DMS 273 (cell line): ENCODE data around the gene ACE.
"Not testable (repeated sequence)": the region's sequence is repeated elsewhere in the genome, so short reads cannot be mapped to it uniquely, and the experiment has no call there.

ENCODE experiments used
- DNase-seq: peaks from one replicate; lab custom pipeline; 2025; ENCODE audit not compliant: unreplicated experiment; lab: John Stamatoyannopoulos, UW

ACE gene

GRCh38 chr17:63443053-63443452 is 33.8 kb upstream of the ACE start:
- DNase-seq = no peak

GRCh38 chr17:63444457-63444856 is 32.4 kb upstream of the ACE start:
- DNase-seq = no peak

- no peak for DNase-seq
Measured at GRCh38 chr17:63445065-63445464, 31.8 kb upstream of the ACE start.

DNA sequence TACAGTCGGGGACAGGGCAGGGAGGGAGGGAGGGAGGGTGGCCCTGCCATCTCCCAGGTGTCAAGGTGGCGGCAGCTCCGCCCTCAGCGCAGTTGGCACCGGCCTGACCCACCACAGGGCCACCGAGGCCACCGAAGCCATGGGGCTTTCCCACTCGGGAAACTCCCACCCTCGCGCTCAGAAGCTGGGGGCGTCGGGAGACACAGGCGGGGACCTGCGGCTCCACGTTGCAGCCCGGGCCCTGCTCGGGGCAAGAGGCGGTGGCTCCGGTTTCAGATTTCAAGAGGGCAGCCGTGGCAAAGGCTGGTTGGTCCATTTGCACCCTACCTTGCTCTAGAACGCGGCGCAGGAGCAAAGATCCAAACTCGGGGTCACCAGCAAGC is 31.3 kb upstream of the ACE start:
- DNase-seq = peak; percentile 70

GRCh38 chr17:63445954-63446752 is 30.7 kb upstream of the ACE start, which contains the start of gene CYB561:
Gene CYB561 (minus strand): TSS chr17:63446306. CDS start chr17:63437547, 8,759 bp downstream.
- peak; percentile 91 for DNase-seq

DNA sequence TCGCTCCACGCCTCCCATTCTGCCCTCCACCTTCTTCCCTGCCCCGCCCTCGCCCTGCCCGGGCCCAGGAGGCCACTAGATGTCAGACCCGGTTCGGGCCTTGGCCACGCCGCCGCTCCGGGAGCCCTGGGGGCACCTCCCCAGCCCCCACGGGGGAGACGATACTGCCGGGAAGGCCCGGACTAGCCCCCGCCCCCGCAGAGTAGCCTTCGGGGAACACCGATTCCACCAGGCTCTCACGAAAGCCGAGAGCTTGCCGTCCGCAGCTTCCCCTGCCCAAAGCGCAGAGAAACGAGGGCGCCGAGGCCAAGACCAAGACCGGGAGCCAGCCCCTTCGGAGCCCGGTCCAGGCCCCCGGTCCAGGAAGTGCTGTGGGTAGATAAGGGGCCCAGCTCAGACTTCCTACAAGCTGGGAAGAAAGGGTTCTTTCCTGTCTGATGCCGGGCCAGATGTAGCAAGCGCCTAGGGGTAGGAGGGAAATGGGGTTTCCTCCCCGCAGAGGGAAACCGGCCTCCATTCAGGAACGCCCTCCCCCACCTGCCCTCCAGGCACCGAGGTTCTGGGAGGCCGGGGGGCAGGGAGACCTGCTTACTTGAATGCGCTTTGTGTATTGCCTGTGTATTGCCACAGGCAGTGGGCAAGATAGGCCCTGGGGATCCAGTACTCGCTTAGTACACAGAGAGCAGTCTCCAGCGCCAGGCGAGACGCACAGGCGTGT is 29.9 kb upstream of the ACE start:
- DNase-seq = no peak

DNA sequence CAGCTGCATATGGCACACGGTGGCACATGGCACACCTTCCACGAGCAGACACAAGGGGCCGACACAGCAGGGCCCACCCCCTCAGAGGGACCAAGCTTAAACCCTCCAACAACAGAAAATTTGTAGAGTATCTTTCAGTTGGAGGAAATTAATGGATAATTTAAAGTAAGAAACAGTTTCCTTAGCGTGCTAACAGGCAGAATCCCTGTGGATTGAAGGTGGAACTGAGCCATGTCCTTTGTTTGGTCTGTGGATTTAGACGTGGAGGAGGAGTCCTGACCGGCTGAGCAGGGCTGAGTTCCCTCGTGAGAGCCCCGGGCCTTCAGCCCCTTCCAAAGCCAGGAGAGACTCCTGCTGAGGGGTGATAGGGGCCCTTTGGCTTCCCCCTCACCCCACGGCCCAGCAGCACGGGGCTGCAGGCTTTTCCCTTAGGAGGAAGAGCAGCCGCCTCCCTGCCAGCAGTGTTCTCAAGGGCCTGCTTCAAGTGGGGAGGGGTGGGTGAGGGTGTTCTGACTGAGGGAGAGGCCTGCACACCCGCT is 29.3 kb upstream of the ACE start:
- no peak for DNase-seq

DNA sequence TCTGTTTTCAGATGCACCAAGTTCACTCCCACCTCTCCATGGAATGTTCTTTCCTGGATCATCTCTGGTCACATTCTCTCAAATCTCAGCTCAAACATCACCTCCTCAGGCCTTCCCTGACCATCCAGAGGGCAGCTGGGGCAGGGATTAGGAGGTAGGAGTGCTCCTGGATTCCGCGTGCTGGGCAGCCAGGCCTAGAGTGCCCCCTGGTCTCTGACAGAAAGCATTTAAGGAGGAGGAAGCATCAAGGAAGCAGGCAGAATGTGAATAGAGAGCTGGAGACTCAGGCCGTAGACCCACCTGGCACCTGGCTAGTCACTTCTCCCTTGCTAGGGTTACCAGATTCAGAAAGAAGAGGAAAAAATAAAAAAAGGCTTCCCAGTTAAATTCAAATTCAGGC is 28.2 kb upstream of the ACE start:
- no peak for DNase-seq

DNA sequence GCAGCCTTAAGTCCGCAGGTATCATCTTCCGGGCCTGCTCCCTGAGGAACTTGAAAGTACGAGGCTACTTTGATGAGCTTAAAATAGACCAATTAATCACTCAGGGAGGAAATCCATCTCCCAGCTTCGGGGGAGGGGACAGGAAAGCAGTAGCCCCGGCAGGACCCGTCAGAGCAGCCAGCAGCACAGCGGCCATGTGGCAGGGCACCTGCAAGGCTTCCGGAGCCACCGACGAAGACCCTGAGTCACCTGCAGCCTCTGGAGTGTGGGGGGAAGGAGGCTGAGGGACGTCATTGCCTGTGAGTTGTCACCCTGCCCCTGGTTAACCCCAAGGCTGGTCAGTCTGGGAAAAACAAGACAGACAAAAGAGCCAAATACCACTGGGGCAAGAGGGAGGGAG is 26.3 kb upstream of the ACE start:
- DNase-seq = no peak

DNA sequence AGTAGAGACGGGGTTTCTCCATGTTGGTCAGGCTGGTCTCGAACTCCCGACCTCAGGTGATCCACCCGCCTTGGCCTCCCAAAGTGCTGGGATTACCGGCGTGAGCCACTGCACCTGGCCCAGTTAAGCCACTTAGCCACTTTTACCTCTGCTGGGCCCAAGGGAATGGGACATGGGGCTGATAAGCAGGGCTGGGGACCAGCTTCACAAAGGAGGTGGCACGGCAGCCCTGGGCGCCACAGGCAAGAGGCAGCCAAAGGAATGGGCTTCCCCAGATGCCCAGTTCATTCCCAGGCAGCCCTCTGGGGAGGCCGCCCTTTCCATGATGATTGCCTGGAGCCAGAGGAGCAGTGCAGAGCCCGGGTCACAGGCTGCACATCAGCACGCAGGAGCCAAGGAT is 25.7 kb upstream of the ACE start:
- DNase-seq = no peak

- DNase-seq = no peak
Measured at GRCh38 chr17:63452046-63452961, 24.6 kb upstream of the ACE start.

- no peak for DNase-seq
Measured at GRCh38 chr17:63452962-63453551, 23.8 kb upstream of the ACE start.

DNA sequence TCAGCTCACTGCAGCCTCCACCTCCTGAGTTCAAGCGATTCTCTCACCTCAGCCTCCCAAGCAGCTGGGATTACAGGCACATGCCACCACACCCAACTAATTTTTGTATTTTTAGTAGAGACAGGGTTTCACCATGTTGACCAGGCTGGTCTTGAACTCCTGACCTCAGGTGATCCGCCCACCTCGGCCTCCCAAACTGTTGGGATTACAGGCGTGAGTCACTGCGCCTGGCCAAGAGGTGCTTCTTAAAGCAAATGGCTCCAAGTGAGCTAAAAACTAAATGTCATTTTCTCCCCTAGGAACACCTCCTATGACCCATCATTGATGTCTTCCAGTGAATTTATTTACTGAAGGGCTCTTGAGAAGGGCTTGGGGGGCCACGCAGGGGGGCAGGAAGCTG is 22.5 kb upstream of the ACE start:
- DNase-seq = not testable (repeated sequence)

DNA sequence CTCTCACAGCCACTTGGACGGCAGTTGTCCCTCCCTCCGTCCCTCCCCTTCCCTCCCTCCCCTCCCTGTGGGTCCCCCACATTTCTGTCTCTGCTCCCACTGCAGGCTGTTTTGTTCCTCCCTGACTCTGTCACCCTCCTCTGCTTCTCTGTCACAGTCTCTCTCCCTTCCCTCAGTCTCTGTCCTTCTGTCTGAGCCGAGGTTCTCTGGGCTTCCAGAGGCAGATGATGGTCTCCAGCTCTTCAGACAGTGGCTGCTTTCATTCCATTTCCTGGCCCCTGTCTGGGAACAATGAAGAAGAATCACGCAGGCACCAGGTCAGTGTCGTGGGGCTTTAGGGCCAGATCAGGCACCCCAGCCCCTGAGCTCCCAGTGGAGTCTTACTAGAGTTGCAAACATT is 21.9 kb upstream of the ACE start:
- no peak for DNase-seq

- DNase-seq = no peak
Measured at GRCh38 chr17:63455417-63455816, 21.4 kb upstream of the ACE start.

- no peak for DNase-seq
Measured at GRCh38 chr17:63458478-63458877, 18.4 kb upstream of the ACE start.

DNA sequence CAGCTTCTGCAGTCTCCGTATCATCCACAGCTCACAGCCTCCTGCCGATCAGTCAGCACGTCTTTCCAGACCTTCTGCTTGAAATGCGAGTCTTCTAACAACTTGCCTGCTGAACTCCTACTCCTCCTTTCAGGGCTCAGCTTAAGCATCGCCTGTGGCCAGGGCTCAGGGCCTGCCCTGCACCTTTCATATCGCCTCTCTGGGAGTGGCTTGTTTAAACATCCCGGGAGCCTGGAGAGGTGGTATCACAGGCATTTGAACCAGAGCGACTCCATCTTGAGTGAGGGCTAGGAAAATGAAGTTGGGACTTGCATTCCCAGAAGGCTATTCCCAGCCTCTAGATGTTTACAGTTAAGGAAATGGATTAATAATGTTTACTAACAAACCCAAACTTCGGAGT is 16.8 kb upstream of the ACE start:
- DNase-seq = no peak

DNA sequence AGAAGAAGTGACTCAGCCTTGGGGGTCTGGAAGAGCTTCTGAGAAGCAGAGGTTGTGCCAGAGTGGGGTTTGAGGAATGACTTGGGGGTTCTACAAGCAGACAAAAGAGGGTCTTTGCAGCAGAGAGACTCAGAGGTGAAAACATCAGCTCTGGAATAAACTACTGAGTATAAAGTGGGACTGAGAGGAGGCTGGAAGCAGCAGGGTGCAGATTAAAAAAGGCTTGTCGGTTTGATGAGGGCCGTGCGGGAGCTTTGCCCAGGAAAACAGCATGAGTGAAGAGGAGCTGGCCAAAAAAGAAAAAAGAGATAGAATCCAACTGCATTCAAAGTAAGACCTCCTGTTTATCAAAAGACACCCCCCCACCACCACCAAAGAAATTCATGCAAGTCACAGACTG is 13.1 kb upstream of the ACE start:
- DNase-seq = no peak

DNA sequence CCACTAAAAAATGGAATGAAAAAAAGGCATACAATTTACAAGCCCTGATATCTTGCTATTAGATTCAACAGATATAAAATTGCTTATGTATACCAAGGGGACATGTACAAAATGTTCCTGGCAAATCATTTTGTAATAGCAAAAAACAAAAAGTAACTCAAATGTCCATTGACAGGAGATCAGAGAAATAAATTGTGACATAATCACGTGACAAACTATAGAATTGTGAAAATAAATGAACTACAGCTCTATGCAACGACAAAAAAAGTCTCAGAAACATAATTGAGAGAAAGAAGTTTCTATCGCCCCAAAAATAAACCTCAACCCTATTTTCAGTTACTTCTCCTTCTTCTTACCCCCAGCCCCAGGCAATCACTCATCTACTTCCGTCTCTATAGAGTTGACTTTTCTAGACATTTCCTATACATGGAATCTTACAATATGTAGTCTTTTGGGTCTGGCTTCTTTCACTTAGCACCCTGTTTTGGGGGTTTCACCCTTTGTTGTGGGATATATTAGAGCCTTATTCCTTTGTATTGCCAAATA is 12.1 kb upstream of the ACE start:
- DNase-seq = no peak

- DNase-seq = not testable (repeated sequence)
Measured at GRCh38 chr17:63468099-63468498, 8.8 kb upstream of the ACE start.

DNA sequence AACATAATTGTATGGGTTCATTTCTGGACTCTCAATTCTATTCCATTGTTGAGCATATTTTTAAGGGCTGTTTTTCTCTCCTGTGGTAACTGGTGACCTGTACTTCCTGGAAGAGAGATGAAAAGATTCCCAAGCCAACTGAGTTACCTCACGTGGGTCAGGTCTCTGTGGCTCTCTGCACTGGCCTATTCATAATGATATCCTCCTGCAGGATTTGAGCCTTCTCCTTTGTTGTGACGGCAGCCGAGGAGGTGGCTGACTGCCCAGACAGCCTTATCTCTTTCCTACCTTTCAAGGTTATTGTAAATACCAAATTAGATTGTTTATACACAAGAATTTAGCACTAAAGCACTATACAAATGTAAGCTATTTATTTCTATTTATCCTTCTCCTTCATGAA is 2.7 kb upstream of the ACE start:
- DNase-seq = no peak
